HG03439 (cell line): ENCODE results near the gene DPF1.
"Not testable (repeated sequence)": the region's sequence is repeated elsewhere in the genome, so short reads cannot be mapped to it uniquely, and the experiment has no call there.

Experiments used
- ATAC-seq: cut with Tn5 transposase; IDR thresholded peaks from one replicate; pipeline ENCODE4 v1.9.1; 2021; ENCODE audit warnings: mild to moderate bottlenecking, moderate library complexity; ENCODE audit not compliant: unreplicated experiment

Gene DPF1

DNA sequence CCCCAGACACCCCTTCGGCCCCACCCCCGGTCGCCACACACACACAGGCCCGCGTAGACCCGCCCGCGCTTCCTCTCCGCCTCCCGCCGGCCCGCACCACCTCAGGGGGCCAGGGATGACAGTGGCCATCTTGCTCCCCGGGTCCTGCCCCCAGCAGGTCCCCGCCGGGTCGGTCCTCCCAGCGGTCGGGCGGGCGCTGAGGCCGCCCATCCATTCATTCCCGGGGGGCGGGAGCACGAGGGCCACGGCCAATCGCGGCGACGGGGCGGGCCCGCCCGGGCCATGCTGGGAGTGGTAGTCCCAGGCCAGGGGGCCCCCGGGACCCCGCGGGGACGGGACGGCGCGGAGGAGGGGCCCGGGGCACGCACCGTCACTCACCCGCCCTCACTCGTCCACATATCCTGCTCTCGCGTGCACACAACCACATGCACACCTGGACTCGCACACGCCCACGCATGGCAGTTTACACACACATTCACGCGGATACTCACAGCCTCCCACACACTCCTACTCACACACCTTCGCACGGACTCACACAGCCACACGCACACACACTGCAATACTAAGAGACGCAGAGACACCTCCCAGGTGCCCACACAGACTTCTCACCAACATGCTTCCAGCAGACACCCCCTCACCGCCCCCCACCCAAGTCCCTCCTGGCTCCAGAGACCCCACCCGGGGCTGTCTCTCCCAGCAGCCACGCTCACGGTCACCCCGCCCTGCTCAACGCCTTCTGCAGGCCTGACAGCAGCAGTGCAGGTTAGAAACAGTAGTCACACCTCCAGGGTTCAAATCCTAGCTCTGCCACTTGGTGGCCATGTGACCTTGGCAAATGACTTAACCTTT is at the start of gene DPF1:
Gene DPF1, minus strand, starts transcription at position 209 of the 849 bp plus-strand sequence. Its CDS starts 80 bp downstream, at position 129.
- ATAC-seq: peak; percentile 72

DNA sequence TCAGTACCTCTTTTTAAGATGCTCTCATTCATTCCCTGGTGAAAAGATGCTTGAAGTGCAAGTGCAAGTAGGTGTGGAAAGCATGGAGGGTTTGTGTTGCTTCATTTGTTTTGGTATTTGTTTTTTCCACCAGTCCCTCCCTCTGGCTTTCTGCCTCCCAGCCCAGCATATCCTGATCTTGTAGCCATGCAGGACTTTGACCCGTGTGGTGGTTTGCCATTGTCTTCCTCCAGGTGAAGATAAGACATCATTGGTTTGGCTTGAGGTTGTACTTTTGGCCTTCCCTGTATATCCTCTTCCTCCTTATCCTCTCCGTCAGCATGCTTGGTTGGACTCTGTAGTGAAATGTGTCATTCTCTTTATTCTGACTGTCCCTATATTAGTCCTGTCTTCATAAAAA is 49.5 kb upstream of the DPF1 start:
- no peak for ATAC-seq

DNA sequence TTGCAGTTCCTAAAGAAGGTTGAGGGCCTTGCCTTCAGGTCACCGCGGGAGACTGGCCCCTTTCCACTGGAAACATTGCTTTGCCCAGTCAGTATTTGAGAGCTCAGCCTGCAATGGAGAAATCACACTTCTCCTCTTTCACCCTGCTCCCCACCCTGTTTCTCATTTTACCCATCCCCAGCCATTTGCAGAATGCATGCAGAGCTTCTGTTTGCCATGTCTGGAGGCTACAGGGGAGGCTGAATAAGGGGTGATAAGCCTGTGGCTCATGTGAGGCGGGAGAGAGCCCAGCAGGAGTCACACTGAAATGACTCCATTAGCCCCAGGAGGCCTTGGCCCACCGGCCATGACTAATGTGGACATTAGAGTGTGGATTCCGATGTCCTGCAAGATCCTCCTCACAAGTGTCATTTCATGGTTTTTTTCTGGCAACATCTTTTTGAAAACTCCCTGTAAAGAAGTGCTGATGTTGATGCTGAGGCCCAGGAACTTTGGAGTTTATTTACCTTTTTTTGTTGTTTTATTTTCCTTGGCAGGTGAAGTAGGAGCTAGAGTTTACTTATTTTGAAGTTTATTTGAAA is 46.7 kb upstream of the DPF1 start:
- no peak for ATAC-seq

DNA sequence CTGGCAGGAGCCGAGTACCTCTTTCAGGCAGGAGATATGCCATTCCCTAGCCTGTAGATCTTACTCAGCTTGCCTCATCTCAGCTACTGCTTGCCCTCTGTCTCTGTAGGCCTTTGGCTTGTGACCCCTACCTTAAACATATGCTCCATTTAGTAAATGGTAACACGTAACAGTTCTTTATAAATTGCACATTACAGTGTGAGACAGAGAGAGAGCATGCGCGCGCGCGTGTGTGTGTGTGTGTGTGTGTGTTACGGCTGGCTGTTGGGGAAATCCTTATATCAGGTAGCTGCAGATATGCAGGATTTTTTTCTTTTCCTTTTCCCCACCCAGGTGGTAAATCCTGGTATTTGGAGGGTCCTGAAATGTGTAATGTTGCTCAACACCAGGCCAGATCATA is 44.5 kb upstream of the DPF1 start:
- no peak for ATAC-seq

DNA sequence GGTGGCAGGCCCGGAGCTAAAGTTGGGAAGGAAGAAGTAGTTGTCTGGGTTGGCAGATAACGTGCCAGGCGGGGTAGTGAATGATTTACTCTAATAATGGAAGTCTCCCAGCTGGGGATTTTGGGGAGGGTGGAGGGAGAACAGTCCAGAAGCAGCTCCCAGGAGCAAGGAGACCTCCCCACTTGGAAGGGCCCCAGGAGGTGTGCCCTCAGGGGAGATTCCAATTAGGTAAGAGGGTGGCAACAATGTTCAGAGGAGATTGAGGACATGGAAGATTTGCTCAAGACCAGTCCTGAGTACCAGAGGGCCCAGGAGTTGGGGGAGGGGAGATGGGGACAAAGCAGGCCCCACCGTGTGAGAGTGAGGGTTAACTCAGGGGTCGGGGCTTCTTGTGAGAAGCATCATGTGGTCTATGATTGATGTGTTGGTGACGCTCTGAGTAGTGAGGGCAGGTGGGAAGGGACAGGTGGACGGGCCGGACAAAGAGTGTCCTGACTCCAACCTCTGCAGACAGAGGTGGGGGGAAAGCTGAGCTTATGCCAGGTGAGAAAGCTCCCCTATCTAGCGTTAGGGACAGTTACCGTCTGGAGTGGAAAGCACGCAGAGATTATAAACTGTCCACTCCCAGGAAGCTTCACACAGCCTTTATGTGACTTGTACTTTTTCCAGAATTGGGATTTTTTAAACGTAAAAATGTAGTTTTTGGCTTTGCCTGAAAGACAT is 43.9 kb upstream of the DPF1 start:
- ATAC-seq: no peak

DNA sequence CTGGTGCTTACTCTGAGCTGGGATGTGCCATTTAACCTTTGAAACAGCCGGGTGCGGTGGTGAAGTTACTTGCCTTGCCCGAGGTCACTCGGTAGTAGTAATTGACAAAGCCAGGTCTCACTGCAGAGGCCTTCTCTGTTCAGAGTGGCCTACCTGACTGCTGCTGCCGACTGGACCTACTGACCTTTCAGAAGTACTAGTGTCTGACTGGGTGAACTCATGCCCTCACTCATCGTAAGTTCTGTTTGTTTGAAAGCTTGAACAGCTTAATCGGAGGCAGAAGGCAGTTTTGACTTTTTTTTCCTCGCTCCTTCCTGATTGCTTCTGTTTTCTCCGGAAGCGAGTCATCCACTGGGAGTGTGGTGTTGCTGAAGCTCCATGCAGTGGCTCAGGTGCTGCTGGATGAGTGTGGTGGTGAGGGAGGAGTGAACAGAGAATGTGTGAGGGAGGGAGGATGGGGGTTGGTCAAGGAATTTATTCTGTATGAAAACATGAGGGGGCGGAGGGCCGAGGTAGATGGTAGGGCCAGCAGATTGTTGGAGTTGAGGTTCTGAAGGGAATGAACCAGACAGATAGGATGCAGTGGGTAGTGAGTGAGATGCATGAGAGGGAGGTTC is 43.1 kb upstream of the DPF1 start:
- no peak for ATAC-seq

DNA sequence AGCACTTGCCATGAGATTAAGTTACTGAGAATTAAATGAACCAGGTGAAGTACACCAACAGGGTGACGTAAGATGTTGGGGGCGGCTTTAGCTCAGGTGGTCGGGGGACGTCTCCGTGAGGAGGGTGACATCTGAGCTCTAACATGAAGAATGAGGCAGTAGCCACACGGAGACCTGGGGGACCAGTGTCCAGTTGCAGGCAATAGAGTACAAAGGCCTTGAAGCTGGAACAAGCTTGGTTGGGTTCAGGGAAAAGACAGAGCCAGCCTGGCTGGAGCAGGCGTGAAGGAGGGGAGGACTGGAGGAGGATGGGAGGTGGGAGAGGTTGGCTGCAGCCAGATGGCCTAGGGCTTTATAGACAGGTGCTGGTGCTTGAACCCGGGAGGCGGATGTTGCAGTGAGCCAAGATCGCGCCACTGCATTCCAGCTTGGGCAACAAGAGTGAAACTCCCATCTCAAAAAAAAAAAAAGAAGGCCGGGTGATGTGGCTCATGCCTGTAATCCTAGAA is 42.0 kb upstream of the DPF1 start:
- no peak for ATAC-seq

DNA sequence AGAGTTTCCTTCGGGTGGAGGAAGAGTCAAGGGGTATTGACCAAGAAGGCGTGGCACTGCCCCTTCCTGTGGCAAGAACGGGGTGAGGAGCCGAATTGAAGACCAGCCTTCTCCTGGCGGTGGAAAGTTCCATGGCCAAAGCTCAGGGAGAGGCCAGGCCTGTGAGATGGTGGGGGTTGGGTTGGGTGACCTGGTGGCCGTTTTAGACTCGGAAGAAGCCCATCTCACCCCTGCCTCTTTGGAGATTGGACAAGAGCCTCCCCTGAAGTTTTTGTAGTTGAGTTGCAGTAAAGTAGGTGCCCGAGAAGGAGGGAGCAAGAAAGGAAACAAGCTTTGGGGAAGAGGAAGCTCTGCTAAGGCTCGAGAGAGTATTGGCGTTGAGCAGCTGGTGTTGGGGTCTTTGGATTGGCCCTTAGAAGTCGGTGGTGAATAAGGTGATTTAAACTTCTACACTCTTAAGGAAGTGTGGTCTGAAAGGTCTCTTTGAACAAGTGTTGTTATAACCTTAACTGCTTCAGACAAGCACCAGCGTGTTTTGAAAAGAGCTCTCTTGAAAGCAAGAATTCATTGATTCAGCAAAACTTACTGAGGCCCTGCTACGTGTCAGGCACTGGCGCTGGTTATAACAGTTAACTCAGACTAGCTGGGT is 41.3 kb upstream of the DPF1 start:
- ATAC-seq: no peak

DNA sequence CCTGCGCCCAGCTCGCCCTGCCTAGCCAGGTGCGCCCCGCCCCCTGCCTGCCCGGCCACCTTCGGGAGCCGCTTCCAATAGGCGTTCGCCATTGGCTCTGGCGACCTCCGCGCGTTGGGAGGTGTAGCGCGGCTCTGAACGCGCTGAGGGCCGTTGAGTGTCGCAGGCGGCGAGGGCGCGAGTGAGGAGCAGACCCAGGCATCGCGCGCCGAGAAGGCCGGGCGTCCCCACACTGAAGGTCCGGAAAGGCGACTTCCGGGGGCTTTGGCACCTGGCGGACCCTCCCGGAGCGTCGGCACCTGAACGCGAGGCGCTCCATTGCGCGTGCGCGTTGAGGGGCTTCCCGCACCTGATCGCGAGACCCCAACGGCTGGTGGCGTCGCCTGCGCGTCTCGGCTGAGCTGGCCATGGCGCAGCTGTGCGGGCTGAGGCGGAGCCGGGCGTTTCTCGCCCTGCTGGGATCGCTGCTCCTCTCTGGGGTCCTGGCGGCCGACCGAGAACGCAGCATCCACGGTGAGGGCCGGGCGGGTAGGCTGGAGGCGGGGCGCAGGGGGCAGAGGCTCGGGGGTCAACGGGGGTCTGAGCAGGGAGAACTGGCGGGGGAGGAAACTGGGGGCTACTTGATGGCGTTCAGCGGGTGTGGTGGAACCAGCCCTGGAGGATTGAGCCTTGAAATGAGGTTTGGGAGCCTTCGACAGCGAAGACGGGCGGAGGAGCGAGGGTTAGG is 40.6 kb upstream of the DPF1 start, which contains the start of gene SPINT2:
Gene SPINT2, plus strand, starts transcription at position 88 of the 727 bp plus-strand sequence. Its CDS starts 320 bp downstream, at position 408.
- ATAC-seq: peak; percentile 30

DNA sequence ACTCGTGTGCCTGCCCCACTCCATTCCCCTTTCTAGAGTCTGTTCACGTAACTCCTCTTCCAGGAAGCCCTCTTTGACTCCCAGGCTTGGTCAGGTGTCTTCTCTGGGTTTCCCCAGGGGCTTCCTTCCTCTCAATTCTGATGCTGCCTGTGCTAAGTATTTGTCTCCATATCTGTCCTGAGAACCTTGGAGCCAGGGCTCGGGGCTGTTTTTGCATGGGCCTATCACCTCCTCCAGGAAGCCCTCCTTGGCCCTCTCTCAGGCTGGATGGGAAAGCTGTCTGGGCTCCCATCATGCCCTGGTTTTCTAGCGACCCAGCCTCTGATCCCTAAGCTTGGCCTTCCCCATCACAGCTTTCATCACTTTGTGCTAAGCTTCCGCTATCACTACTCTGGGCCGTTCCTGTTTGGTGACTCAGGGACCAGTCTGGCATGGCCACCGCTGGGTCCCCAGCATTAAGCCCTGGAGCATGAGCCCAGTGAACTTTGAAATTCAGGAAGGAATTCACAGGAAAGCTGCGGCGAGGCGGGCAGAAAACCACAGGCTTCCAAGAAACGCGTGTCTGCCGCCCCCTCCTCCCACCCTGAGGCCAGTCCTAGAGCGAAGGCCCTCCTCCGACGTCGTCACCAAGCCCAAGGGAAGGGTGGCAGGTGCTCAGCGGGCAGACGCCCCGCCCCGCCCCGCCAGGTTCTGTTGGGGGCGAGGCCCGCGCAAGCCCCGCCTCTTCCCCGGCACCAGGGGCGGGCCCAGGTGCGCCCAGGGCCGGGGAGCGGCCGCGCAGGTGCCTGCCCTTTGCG is 39.9 kb upstream of the DPF1 start:
- ATAC-seq: peak; percentile 62

DNA sequence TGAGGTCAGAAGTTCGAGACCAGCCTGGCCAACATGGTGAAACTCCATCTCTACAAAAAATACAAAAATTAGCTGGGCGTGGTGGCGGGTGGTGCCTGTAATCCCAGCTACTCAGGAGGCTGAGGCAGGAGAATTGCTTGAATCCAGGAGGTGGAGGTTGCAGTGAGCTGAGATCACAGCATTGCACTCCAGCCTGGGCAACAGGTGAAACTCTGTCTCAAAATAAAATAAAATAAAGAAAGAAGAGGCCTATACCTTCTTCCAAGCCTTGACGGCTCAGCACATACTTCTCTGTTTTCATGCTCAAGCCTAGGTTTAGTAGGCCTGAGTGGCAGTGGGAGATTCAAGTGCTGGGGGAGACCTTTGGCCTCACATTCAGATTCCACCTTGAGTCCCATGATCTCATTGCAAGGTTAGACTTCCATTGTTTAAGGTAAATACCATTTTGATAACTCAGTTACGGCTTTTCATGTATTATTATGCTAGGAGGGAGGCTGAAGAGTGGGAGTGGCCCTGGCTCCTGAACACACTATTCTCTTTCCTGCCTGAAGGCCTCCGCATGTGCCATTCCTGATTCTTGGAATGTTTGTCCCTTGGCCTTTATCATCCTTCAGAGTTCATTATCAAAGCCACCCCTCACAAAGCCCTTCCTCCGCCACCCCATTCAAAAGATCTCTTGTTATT is 38.7 kb upstream of the DPF1 start:
- no peak for ATAC-seq

DNA sequence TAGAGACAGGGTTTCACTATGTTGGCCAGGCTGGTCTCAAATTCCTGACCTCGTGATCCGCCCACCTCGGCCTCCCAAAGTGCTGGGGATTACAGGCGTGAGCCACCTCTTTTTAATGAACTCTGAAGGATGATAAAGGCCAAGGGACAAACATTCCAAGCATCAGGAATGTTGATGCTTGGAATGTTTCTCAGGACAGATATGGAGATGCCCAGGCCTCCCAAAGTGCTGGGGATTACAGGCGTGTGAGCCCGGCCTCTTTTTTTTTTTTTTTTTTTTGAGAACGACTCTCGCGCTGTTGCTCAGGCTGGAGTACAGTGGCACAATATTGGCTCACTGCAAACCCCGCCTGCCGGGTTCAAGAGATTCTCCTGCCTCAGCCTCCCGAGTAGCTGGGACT is 37.9 kb upstream of the DPF1 start:
- ATAC-seq: not testable (repeated sequence)

DNA sequence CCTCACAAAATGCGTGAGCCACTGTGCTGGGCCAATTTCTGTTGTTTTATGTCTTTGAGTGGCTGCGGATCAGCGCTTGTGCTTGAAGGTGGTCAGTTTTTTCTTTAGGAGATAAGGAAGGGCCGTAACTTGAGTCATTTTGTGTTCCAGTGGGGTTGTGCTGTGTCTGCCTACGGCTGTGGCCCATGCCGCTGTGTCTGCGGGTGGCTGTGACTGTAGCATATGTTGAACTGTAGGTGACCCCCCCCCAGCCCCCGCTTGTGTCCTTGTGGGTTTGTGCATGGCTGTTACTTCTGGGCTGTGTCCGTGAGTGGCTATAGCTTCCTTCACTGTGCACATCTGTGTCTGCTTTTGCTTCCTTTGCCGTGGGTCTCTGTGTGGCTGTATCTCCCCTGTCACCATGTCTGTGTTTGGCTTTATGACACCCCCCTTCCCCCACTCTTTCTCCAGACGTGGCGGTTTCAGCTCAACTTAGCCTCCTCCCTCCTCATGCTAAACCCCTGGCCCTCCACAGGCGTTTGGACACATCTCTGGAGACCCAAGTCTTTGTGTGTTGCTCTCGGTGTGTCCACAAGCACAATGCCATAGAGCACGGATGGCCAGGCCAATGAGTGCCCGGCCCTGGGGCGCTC is 31.5 kb upstream of the DPF1 start:
- no peak for ATAC-seq

DNA sequence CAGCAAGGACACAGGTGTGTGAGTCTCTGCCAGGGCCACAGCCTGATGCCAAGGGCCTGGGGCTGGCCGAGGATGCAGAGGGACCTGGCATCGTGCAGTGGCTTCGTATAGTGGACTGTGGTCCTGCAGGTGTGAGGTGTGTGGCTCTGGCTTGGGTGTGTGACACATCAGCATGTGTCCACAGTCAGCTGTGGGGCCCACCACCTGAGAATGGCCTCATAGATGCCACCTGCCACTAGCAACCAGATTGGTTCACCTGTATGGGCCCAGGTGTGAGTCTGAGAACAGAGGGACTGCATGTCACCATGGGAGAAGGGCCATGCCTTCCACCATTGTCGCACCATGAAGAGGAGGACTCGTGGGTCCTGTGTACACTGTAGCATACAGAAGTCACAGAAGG is 29.8 kb upstream of the DPF1 start:
- no peak for ATAC-seq

DNA sequence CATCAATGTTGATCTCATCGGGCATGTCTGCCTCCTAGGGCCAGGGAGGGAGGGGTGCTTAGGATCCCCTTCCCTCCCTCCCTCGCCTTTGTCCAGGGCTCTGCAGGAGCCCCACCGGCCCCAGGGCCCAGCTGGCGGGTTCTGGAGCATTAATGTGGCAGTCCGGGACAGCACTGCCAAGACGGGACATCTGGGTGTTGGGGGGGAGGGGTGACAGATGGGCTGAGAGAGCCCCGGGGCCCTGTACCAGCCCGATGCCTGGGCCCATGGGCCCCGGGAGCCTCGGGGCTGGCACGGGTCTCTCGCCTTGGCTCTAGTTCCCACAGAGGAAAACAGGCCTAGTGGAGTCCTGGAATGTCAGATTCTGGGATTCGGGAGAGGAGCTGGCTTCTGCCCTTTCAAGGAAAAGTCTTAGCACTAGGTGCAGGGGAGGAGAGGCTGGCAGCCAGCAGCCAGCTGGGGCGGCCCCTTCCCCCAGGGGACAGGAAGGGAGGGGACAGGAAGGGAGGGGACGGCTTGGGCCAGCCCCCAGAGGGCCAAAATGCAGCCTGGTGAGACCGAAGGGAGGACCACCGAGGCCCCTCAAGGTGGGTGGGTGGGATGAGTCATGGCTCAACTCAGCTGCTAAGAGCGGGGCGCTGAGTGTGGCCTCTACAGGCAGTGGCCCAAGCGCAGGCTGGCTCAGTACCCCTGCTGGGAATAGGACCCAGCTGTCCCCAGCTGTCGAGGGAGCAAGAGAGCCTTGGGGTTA is 29.1 kb upstream of the DPF1 start:
- no peak for ATAC-seq

DNA sequence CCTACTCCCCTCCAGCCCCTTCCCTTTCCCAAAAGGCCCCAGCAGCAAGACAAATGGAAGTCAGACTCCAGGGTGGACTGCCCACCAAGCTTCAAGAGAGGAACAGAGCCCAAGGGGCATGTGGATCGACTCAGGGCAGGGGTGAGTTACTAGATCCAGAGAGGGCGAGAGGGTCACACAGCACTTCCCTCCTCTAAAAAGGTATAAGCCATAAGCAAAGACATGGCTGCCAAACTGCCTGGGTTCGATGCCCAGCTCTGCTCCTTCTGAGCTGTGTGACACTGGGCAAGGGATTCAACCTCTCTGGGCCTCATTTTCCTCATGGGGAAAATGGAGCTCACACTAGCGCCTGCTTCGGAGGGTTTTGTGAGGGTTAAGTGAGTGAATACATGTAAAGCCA is 28.4 kb upstream of the DPF1 start:
- no peak for ATAC-seq

DNA sequence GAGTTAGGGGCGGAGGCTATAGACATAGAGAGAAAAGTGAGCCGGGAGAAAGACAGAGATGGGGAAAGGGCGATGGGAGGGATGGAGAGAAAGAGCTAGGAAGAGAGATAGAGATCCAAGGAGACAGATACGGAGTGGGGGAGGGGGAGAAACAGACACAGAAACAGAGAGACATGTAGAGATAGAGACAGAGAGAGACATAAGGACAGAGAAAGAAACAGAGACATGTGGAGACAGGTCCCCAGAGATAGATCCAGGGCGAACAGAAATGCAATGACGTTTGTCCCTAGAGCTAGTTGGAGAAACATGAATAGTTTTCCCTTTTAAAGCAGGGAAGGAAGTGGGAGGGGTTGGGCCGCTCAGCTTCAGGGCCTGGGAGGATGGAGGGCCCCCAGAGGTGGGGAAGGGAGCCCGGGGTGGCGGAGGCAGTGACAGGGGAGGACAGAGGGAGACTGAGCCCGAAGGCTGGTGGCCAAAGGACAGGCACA is 27.6 kb upstream of the DPF1 start:
- no peak for ATAC-seq
